ENCODE results near the gene USP36. TPM values are rescaled to one million over a fixed set of nuclear protein-coding genes. Genes with fewer than 3 reads are reported as not detected.

USP36 gene
- total RNA-seq, 1 donor from 2014 or later: 53.4 TPM

GRCh38 chr17:78821961-78822360 lies 18.7 kb downstream of the USP36 start:
- H3K9me3 Mint-ChIP-seq: no peaks in the 10 kb centered on the region
- no peak for DNase-seq (ENCODE audit: extremely low spot score, unreplicated experiment)
- TF ChIP-seq CTCF (conservative IDR thresholded peaks at IDR 0.05): no peak
- H3K36me3 Mint-ChIP-seq: peaks cover 30% of the 10 kb centered on the region
- H3K4me3 Mint-ChIP-seq: no peak overlapping the region
- H3K27me3 Mint-ChIP-seq: no peaks in the 10 kb centered on the region
- H3K27ac Mint-ChIP-seq: no peak overlapping the region
- no peaks in the 10 kb centered on the region for H3K4me1 Mint-ChIP-seq (ENCODE audit: unreplicated experiment)

- Mint-ChIP-seq H3K4me3 (no peak overlapping the region), H3K27me3 (no peaks in the 10 kb centered on the region), H3K4me1 (ENCODE audit: unreplicated experiment) (no peaks in the 10 kb centered on the region), H3K9me3 (no peaks in the 10 kb centered on the region), H3K27ac (no peak overlapping the region), H3K36me3 (peaks cover 32% of the 10 kb centered on the region)
- no peak for TF ChIP-seq CTCF (conservative IDR thresholded peaks at IDR 0.05)
- DNase-seq (ENCODE audit: extremely low spot score, unreplicated experiment): no peak
Observed at GRCh38 chr17:78820841-78821240, 19.8 kb downstream of the USP36 start.

- TF ChIP-seq CTCF (conservative IDR thresholded peaks at IDR 0.05): no peak
- H3K27ac Mint-ChIP-seq: no peak overlapping the region
- H3K36me3 Mint-ChIP-seq: peaks cover 35% of the 10 kb centered on the region
- H3K9me3 Mint-ChIP-seq: no peaks in the 10 kb centered on the region
- DNase-seq (ENCODE audit: extremely low spot score, unreplicated experiment): no peak
- H3K4me3 Mint-ChIP-seq: no peak overlapping the region
- no peaks in the 10 kb centered on the region for H3K27me3 Mint-ChIP-seq
- H3K4me1 Mint-ChIP-seq (ENCODE audit: unreplicated experiment): no peaks in the 10 kb centered on the region
Observed at GRCh38 chr17:78819806-78820792, 20.5 kb downstream of the USP36 start.

DNA sequence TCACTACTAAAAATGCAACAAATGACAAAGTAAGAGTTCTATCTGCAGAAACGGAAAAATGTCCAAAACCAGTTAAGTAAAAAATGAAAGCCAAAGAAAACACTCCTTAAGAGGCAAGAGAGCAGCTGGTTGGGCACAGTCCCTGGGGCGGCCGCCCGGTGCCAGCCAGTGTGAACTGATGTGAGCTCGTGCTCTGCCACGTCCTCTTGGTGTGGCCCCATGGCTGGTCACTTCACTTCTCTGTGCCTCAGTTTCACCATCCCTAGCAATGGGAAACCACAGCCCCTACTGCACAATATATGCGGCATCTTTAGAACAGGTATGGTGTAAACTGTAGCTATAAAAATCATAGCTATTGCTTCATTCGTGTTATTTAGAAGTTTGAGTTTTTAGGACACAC lies 21.2 kb downstream of the USP36 start:
- no peak for TF ChIP-seq CTCF (conservative IDR thresholded peaks at IDR 0.05)
- Mint-ChIP-seq H3K9me3 (no peaks in the 10 kb centered on the region), H3K36me3 (peaks cover 30% of the 10 kb centered on the region), H3K4me1 (ENCODE audit: unreplicated experiment) (no peaks in the 10 kb centered on the region), H3K4me3 (no peak overlapping the region), H3K27me3 (no peaks in the 10 kb centered on the region), H3K27ac (no peak overlapping the region)
- DNase-seq (ENCODE audit: extremely low spot score, unreplicated experiment): no peak

GRCh38 chr17:78818932-78819331 lies 21.7 kb downstream of the USP36 start:
- no peak for TF ChIP-seq CTCF (conservative IDR thresholded peaks at IDR 0.05)
- H3K4me1 Mint-ChIP-seq (ENCODE audit: unreplicated experiment): no peaks in the 10 kb centered on the region
- no peak for DNase-seq (ENCODE audit: extremely low spot score, unreplicated experiment)
- peaks cover 33% of the 10 kb centered on the region for H3K36me3 Mint-ChIP-seq
- no peaks in the 10 kb centered on the region for H3K27me3 Mint-ChIP-seq
- no peak overlapping the region for H3K4me3 Mint-ChIP-seq
- no peaks in the 10 kb centered on the region for H3K9me3 Mint-ChIP-seq
- H3K27ac Mint-ChIP-seq: no peak overlapping the region

Measured in type B pancreatic cell (in vitro differentiated cells).